Lower leg skin (tissue), 3 donors: ENCODE data around the gene TBC1D22A.

Source experiments
- POLR2A ChIP-seq, 2 donors: fragments of 450-650 bp; IDR thresholded peaks; one replicate each; pipeline ENCODE4 v1.6.1; 2016 to 2017; ENCODE audit warnings: antibody characterized with exemption in 2 of 2, mild to moderate bottlenecking in 1 of 2, moderate library complexity in 1 of 2
- TF ChIP-seq, protein P1 (sequence below), 3 donors: fragments of 450-650 bp; IDR thresholded peaks; one replicate each; pipeline ENCODE4 v1.5.1; 2016; ENCODE audit warnings: antibody characterized with exemption in 3 of 3, mild to moderate bottlenecking in 3 of 3, moderate library complexity in 2 of 3

DNA sequence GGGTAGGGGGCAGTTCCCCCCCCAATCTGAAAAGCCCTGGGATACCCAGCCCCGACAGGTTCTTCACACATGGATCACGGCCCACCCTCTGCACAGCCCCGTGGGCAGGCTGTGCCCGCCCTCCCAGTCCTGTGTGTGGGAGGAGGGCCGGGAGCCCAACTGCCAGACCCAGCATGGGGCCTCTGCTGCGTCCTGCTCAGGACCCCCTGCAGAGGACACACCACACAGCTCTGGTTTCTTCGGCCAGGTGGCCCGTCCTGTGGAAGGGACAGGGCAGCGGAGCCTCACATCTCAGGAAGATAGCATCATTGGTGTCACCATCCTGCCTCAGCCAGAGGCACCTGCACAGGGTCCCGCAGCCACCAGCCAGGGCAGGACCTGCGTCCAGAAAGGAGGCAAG lies 396.0 kb downstream of the TBC1D22A start:
- TF ChIP-seq, protein P1, sequence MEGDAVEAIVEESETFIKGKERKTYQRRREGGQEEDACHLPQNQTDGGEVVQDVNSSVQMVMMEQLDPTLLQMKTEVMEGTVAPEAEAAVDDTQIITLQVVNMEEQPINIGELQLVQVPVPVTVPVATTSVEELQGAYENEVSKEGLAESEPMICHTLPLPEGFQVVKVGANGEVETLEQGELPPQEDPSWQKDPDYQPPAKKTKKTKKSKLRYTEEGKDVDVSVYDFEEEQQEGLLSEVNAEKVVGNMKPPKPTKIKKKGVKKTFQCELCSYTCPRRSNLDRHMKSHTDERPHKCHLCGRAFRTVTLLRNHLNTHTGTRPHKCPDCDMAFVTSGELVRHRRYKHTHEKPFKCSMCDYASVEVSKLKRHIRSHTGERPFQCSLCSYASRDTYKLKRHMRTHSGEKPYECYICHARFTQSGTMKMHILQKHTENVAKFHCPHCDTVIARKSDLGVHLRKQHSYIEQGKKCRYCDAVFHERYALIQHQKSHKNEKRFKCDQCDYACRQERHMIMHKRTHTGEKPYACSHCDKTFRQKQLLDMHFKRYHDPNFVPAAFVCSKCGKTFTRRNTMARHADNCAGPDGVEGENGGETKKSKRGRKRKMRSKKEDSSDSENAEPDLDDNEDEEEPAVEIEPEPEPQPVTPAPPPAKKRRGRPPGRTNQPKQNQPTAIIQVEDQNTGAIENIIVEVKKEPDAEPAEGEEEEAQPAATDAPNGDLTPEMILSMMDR (IDR thresholded peaks at IDR 0.05), result no peak
- no peak for TF ChIP-seq POLR2A (IDR thresholded peaks at IDR 0.05)
